Measurements from ENCODE around the gene CASP2.

CASP2 gene

DNA sequence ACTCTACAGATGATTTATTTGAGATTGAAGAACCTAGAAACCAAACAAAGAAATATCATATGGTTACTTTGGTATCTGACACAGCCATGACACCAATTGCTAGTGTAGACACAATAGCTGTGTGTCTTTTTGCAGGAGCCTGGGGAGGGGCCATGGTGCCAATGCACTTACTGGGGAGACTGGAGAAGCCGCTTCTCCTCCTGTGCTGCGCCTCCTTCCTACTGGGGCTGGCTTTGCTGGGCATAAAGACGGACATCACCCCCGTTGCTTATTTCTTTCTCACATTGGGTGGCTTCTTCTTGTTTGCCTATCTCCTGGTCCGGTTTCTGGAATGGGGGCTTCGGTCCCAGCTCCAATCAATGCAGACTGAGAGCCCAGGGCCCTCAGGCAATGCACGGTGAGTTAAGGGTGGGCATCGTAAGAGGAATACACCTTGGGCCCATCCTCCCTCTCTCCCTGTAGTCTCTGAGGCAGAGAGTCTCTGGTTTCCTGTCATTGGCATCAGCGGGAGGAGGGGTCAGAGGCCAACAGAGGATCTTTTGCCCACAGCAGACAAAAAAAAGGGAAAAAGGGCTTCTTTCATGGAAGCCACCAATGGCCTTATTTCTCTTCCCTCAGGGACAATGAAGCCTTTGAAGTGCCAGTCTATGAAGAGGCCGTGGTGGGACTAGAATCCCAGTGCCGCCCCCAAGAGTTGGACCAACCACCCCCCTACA, 2.2 kb upstream of the CASP2 start:
- TF ChIP-seq, protein P1, sequence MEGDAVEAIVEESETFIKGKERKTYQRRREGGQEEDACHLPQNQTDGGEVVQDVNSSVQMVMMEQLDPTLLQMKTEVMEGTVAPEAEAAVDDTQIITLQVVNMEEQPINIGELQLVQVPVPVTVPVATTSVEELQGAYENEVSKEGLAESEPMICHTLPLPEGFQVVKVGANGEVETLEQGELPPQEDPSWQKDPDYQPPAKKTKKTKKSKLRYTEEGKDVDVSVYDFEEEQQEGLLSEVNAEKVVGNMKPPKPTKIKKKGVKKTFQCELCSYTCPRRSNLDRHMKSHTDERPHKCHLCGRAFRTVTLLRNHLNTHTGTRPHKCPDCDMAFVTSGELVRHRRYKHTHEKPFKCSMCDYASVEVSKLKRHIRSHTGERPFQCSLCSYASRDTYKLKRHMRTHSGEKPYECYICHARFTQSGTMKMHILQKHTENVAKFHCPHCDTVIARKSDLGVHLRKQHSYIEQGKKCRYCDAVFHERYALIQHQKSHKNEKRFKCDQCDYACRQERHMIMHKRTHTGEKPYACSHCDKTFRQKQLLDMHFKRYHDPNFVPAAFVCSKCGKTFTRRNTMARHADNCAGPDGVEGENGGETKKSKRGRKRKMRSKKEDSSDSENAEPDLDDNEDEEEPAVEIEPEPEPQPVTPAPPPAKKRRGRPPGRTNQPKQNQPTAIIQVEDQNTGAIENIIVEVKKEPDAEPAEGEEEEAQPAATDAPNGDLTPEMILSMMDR (IDR thresholded peaks at IDR 0.05; ENCODE audit: low read depth, low read length): no peak

DNA sequence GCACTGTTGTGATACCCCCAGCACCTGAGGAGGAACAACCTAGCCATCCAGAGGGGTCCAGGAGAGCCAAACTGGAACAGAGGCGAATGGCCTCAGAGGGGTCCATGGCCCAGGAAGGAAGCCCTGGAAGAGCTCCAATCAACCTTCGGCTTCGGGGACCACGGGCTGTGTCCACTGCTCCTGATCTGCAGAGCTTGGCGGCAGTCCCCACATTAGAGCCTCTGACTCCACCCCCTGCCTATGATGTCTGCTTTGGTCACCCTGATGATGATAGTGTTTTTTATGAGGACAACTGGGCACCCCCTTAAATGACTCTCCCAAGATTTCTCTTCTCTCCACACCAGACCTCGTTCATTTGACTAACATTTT, 1.6 kb upstream of the CASP2 start:
- no peak overlapping the region for H3K4me3 ChIP-seq (ENCODE audit: low read depth, low read length)
- TF ChIP-seq, protein P1 (IDR thresholded peaks at IDR 0.05; ENCODE audit: low read depth, low read length): no peak

More for the DNA sequence above, 2.2 kb upstream of the CASP2 start:
- no peak overlapping the region for H3K4me3 ChIP-seq (ENCODE audit: low read depth, low read length)

- 0 out of 2 replicates have a peak overlapping the region, but pooled peaks have one; percentile 1 for H3K4me3 ChIP-seq (ENCODE audit: low read depth, low read length)
- TF ChIP-seq, protein P1 (IDR thresholded peaks at IDR 0.05; ENCODE audit: low read depth, low read length): no peak
Measured at GRCh38 chr7:143287339-143287934, 714 bp upstream of the CASP2 start.

GRCh38 chr7:143288836-143289235, 685 bp downstream of the CASP2 start:
- TF ChIP-seq, protein P1 (IDR thresholded peaks at IDR 0.05; ENCODE audit: low read depth, low read length): no peak
- peak overlapping the region; percentile 90 for H3K4me3 ChIP-seq (ENCODE audit: low read depth, low read length)

- peak overlapping the region; percentile 90 for H3K4me3 ChIP-seq (ENCODE audit: low read depth, low read length)
- TF ChIP-seq, protein P1 (IDR thresholded peaks at IDR 0.05; ENCODE audit: low read depth, low read length): no peak
Measured at GRCh38 chr7:143289421-143289820, 1.3 kb downstream of the CASP2 start.

- peak overlapping the region; percentile 90; the same call in 1 of the 2 replicates for H3K4me3 ChIP-seq (ENCODE audit: low read depth, low read length)
Measured at GRCh38 chr7:143289888-143290287, 1.7 kb downstream of the CASP2 start.

DNA sequence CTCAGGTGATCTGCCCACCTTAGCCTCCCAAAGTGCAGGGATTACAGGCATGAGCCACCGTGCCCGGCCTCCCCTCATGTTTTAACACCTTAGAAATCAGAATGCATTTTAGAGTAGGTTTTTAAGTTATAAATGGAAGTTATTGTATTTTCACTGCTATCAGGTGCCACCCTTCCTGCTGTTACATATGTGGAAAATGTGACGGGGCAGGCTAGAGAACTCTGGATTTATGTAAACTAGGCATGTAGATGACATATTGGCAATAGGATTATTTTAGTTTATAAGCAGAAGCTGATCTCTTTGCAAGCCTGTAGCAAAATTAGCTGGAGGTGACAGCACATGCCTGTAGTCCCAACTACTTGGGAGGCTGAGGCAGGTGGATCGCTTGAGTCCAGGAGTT, 2.1 kb downstream of the CASP2 start:
- TF ChIP-seq, protein P1 (IDR thresholded peaks at IDR 0.05; ENCODE audit: low read depth, low read length): no peak
- H3K4me3 ChIP-seq (ENCODE audit: low read depth, low read length): no peak overlapping the region

All from WI38 (cell line).